Ascending aorta (tissue), 2 donors: ENCODE results near the gene RNF114. TPM values are rescaled to one million over a fixed set of nuclear protein-coding genes. Genes with fewer than 3 reads are reported as not detected.

Source experiments
- DNase-seq, 2 donors: peaks; one replicate each; pipeline ENCODE4 v3.0.0-alpha.2; 2019; ENCODE audit warnings: low spot score in 2 of 2
- H3K27ac ChIP-seq, 2 donors: fragments of 200-600 bp; sonication (generic); one replicate each; pipeline ENCODE4 v1.5.1; 2016 to 2017; ENCODE audit warnings: mild to moderate bottlenecking in 1 of 2
- H3K27me3 ChIP-seq: fragments of 200-600 bp; sonication (generic); one replicate; pipeline ENCODE4 v1.5.1; 2017
- H3K36me3 ChIP-seq, 2 donors: fragments of 200-600 bp; sonication (generic); one replicate each; pipeline ENCODE4 v1.5.1; 2016
- H3K4me1 ChIP-seq, 2 donors: fragments of 200-600 bp; sonication (generic); one replicate each; pipeline ENCODE4 v1.5.1; 2016 to 2017; ENCODE audit warnings: mild to moderate bottlenecking in 1 of 2
- H3K4me3 ChIP-seq, 2 donors: fragments of 200-600 bp; sonication (generic); one replicate each; pipeline ENCODE4 v1.5.1; 2016 to 2017; ENCODE audit warnings: mild to moderate bottlenecking in 1 of 2
- H3K9me3 ChIP-seq, 2 donors: fragments of 200-600 bp; sonication (generic); one replicate each; pipeline ENCODE4 v1.5.1; 2016
- CTCF ChIP-seq, 3 experiments: fragments of 200-600 bp in 2 of 3; fragments of 450-650 bp in 1 of 3; sonication (generic) in 2 of 3; IDR thresholded peaks; one replicate each; pipeline ENCODE4 v1.5.1; 2016 to 2019; ENCODE audit warnings: antibody characterized with exemption in 3 of 3, mild to moderate bottlenecking in 1 of 3, moderate library complexity in 1 of 3
- intact Hi-C: fragments of 100-400 bp; cut with DNase I; formaldehyde crosslinking; loops from one replicate; pipeline ENCODE4 v1.15.1; 2023
- total RNA-seq: library from RNA; depleted of rRNA; stranded (reverse); fragments of >200 nt; gene quantifications from one replicate; pipeline ENCODE4 v1.1.0, GENCODE V29; 2016

Gene RNF114
- total RNA-seq, 1 donor from 2014 or later = 77.0 TPM

- intact Hi-C loops = loop anchor here (2.0 to 5.0 kb wide), 3 partner anchors 44 to 185 kb away; no protein-coding TSS in a partner anchor
- H3K4me1 ChIP-seq = peaks cover 12 to 37% of the 10 kb centered on the region in 2 donors
- H3K27me3 ChIP-seq = no peaks in the 10 kb centered on the region
- DNase-seq = peak in 1 of 2 donors; percentile 84
- no peaks in the 10 kb centered on the region for H3K9me3 ChIP-seq
- no peaks in the 10 kb centered on the region for H3K36me3 ChIP-seq
- H3K4me3 ChIP-seq = peak within 1 kb of the TSS; percentile 66 to 80
- peak within 1 kb of the TSS; percentile 69 to 71 for H3K27ac ChIP-seq
- peak; percentile 35 to 84 (median 62) for TF ChIP-seq CTCF (IDR thresholded peaks at IDR 0.05)
Measured at GRCh38 chr20:49982346-49983122, 46.3 kb downstream of the RNF114 start, which contains the start of gene SNAI1. Gene SNAI1 (plus strand): TSS chr20:49982980. CDS start chr20:49983060, 80 bp downstream.

- no peak for DNase-seq
- Histone ChIP-seq H3K27me3 (no peaks in the 10 kb centered on the region), H3K9me3 (no peaks in the 10 kb centered on the region), H3K27ac (peak overlapping the region; percentile 69 to 71), H3K4me1 (peaks cover 12 to 37% of the 10 kb centered on the region in 2 donors), H3K36me3 (peaks cover 0 to 2% of the 10 kb centered on the region in 2 donors), H3K4me3 (peak overlapping the region; percentile 66 to 80)
- intact Hi-C loops = loop anchor here (2.0 to 5.0 kb wide), 3 partner anchors 44 to 184 kb away; no protein-coding TSS in a partner anchor
- no peak for TF ChIP-seq CTCF (IDR thresholded peaks at IDR 0.05)
Measured at GRCh38 chr20:49983123-49983847, 47.1 kb downstream of the RNF114 start.

- H3K36me3 ChIP-seq = peaks cover 0 to 3% of the 10 kb centered on the region in 2 donors
- no peaks in the 10 kb centered on the region for H3K9me3 ChIP-seq
- peak overlapping the region; percentile 69 to 71 for H3K27ac ChIP-seq
- peaks cover 14 to 38% of the 10 kb centered on the region in 2 donors for H3K4me1 ChIP-seq
- H3K4me3 ChIP-seq = peak overlapping the region; percentile 66 to 80
- no peak for TF ChIP-seq CTCF (IDR thresholded peaks at IDR 0.05)
- H3K27me3 ChIP-seq = no peaks in the 10 kb centered on the region
- DNase-seq = no peak
- intact Hi-C loops = loop anchor here (2.0 to 5.0 kb wide), 3 partner anchors 43 to 183 kb away; no protein-coding TSS in a partner anchor
Measured at GRCh38 chr20:49983848-49984408, 47.7 kb downstream of the RNF114 start.

GRCh38 chr20:49984426-49985153 is 48.4 kb downstream of the RNF114 start:
- H3K36me3 ChIP-seq = peaks cover 0 to 3% of the 10 kb centered on the region in 2 donors
- TF ChIP-seq CTCF (IDR thresholded peaks at IDR 0.05) = no peak

DNA sequence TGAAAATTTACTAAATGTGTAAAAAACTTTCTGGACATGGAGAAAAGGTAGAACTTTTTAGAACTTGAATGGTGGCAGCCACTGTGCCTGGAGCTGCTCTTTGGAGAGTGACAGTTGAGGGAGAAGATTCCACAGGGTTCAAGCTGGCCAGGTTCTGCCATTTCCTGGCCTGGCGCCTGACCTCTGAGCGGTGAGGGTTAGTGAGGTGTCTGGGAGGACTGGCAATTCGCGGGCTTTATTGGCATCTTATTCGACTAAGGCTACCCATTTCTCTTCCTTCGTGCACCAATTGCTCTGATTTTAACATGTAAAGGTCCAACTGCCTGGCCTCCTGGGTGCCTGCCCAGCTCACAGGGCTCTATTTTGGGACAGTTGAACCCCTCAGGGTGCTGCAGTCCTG is 49.0 kb downstream of the RNF114 start:
- Histone ChIP-seq H3K4me1 (peaks cover 23 to 47% of the 10 kb centered on the region in 2 donors), H3K4me3 (peak overlapping the region; percentile 66 to 80)

More at GRCh38 chr20:49984426-49985153, 48.4 kb downstream of the RNF114 start:
- DNase-seq = no peak
- Histone ChIP-seq H3K27me3 (no peaks in the 10 kb centered on the region), H3K27ac (peak overlapping the region; percentile 69 to 71), H3K4me1 (peaks cover 19 to 41% of the 10 kb centered on the region in 2 donors), H3K4me3 (peak overlapping the region; percentile 66 to 80), H3K9me3 (no peaks in the 10 kb centered on the region)
- intact Hi-C loops = loop anchor here (5.0 kb wide), 1 partner anchor 183 kb away; no protein-coding TSS in a partner anchor

More for the DNA sequence above, 49.0 kb downstream of the RNF114 start:
- Histone ChIP-seq H3K27me3 (no peaks in the 10 kb centered on the region), H3K9me3 (no peaks in the 10 kb centered on the region), H3K36me3 (peaks cover 0 to 3% of the 10 kb centered on the region in 2 donors), H3K27ac (peak overlapping the region in 1 of 2 donors; percentile 15)
- intact Hi-C loops = no loop called here
- no peak for DNase-seq
- TF ChIP-seq CTCF (IDR thresholded peaks at IDR 0.05) = no peak
